Body of pancreas (tissue), 4 donors: ENCODE results near the gene OGFOD2. TPM values are rescaled to one million over a fixed set of nuclear protein-coding genes. Genes with fewer than 3 reads are reported as not detected.

Source experiments
- ATAC-seq: fragments of 150-250 bp; one replicate; pipeline ENCODE4 v1.9.1; 2016
- DNase-seq, 4 donors: peaks; one replicate each; pipeline ENCODE4 v3.0.0-alpha.2; 2019
- H3K27ac ChIP-seq, 4 donors: fragments of 200-600 bp; sonication (generic); 1 replicate in 3 of 4; 2 replicates in 1 of 4; pipeline versions ENCODE4 v1.5.1 to v1.6.1; 2016 to 2019; ENCODE audit warnings: mild to moderate bottlenecking in 1 of 4, mixed read lengths in 1 of 4, moderate library complexity in 1 of 4
- H3K27me3 ChIP-seq, 2 donors: fragments of 200-600 bp; sonication (generic); one replicate each; pipeline ENCODE4 v1.6.0; 2016; ENCODE audit warnings: mild to moderate bottlenecking in 1 of 2
- H3K36me3 ChIP-seq, 2 donors: fragments of 200-600 bp; sonication (generic); replicated peaks in 1 of 2; 2 replicates each; pipeline ENCODE4 v1.5.1; 2016; ENCODE audit warnings: low read depth in 2 of 2; ENCODE audit not compliant: insufficient read depth in 1 of 2
- H3K4me1 ChIP-seq: fragments of 200-600 bp; sonication (generic); one replicate; pipeline ENCODE4 v1.6.0; 2016
- H3K4me3 ChIP-seq, 2 donors: fragments of 200-600 bp; sonication (generic); 1 replicate in 1 of 2; 2 replicates in 1 of 2; pipeline ENCODE4 v1.5.1; 2016 to 2019
- H3K9me3 ChIP-seq, 3 donors: fragments of 200-600 bp; sonication (generic); 1 replicate in 2 of 3; 2 replicates in 1 of 3; pipeline ENCODE4 v1.5.1; 2016
- POLR2A ChIP-seq, 3 donors: fragments of 450-650 bp; IDR thresholded peaks; one replicate each; pipeline ENCODE4 v1.6.1; 2016; ENCODE audit warnings: antibody characterized with exemption in 3 of 3, mild to moderate bottlenecking in 2 of 3
- WGBS, 2 donors: methylation state at CpG; one replicate each; pipeline ENCODE4 v1.1.5; 2017; 5-methylcytosine and 5-hydroxymethylcytosine counted together
- intact Hi-C: fragments of 100-400 bp; cut with DNase I; formaldehyde crosslinking; loops from one replicate; pipeline ENCODE4 v1.15.1; 2023
- total RNA-seq, 2 donors: library from RNA; depleted of rRNA; stranded (reverse); fragments of >200 nt; gene quantifications; one replicate each; pipeline ENCODE4 v1.1.0, GENCODE V29; 2016
- TF ChIP-seq, protein P1 (sequence below), 7 experiments: fragments of 450-650 bp in 4 of 7; fragments of 200-600 bp in 3 of 7; sonication (generic) in 3 of 7; IDR thresholded peaks; one replicate each; pipeline ENCODE4 v1.5.1; 2016 to 2019; ENCODE audit warnings: antibody characterized with exemption in 7 of 7

OGFOD2 gene
- total RNA-seq, 2 donors from 2014 or later, result 8.6 to 25.4 TPM

DNA sequence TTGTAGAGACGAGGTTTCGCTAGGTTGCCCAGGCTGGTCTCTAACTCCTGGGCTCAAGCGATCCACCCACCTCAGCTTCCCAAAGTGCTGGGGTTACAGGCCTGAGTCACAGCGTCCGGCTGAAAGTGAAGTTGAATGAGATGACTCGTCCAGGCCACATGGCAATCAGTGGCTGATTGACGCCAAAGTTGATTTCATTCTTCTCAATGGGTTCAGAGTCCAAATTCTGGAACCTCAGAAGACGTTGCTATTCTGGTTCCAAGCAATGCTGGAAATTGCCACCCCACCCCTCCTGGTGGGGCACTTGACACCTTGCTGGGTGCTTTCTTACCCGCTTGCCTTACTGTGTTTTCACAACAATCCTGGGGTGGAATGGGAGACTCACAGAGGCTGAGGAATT, 23.6 kb upstream of the OGFOD2 start:
- no peaks in the 10 kb centered on the region for H3K36me3 ChIP-seq
- no peaks in the 10 kb centered on the region for H3K27me3 ChIP-seq
- no peak for TF ChIP-seq POLR2A (IDR thresholded peaks at IDR 0.05)
- TF ChIP-seq, protein P1, sequence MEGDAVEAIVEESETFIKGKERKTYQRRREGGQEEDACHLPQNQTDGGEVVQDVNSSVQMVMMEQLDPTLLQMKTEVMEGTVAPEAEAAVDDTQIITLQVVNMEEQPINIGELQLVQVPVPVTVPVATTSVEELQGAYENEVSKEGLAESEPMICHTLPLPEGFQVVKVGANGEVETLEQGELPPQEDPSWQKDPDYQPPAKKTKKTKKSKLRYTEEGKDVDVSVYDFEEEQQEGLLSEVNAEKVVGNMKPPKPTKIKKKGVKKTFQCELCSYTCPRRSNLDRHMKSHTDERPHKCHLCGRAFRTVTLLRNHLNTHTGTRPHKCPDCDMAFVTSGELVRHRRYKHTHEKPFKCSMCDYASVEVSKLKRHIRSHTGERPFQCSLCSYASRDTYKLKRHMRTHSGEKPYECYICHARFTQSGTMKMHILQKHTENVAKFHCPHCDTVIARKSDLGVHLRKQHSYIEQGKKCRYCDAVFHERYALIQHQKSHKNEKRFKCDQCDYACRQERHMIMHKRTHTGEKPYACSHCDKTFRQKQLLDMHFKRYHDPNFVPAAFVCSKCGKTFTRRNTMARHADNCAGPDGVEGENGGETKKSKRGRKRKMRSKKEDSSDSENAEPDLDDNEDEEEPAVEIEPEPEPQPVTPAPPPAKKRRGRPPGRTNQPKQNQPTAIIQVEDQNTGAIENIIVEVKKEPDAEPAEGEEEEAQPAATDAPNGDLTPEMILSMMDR (IDR thresholded peaks at IDR 0.05), result no peak
- H3K27ac ChIP-seq, result no peak overlapping the region
- ATAC-seq, result no peak
- no peak overlapping the region for H3K4me3 ChIP-seq
- intact Hi-C loops, result loop anchor here (5.0 kb wide), 1 partner anchor 164 kb away; no protein-coding TSS in a partner anchor
- H3K9me3 ChIP-seq, result no peaks in the 10 kb centered on the region
- no peak for DNase-seq
- peaks cover 10% of the 10 kb centered on the region for H3K4me1 ChIP-seq
- 66 to 78% methylated on average over 9 of the region's 9 CpGs for WGBS, 2 donors

DNA sequence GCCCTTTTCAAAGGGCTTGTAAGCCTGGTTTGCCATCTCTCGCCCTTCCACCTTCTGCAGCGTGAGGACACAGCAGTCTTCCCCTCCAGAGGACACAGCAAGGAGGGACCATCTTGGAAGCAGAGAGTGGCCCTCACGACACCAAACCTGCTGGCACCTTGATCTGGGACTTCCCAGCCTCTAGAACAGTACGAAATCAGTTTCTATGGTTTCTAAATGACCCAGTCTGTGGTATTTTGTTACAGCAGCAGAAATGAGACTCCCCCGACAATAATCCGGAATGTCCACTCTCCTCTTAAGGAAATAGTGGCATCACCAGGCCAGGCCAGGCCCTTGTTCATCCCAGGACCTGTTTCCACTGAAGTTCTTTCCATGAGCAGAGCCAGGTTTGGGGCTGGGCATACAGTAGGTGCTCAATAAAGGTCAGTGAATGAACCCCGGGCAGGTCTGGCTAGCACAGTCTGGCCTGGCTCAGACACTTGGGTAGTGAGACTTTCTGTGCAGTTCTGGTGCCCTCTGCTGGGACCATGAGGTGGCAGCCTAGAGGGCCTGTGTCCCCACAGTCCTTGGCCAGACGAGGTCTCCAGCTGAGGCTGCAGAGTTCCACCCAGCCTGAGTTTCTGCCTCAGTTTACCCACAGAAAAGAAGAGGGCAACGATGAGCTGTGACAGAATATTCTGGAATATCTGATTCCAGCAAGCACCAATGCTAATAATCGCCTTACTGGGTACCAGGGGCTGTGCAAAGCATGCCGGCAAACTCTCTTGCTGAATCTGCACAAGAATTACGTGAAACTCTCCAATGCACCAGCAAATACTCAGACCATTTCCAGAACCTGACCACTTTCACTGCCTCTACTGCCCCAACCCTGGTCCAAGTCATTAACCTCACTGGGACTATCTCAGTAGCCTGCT, 22.8 kb upstream of the OGFOD2 start:
- intact Hi-C loops, result loop anchor here (5.0 kb wide), 1 partner anchor 165 kb away; no protein-coding TSS in a partner anchor
- H3K4me3 ChIP-seq, result no peak overlapping the region
- H3K36me3 ChIP-seq, result no peaks in the 10 kb centered on the region
- H3K4me1 ChIP-seq, result peaks cover 2% of the 10 kb centered on the region
- 61 to 67% methylated on average over 9 to 12 of the region's 12 CpGs for WGBS, 2 donors
- no peak overlapping the region for H3K27ac ChIP-seq
- peak; percentile 94 for ATAC-seq
- peak; percentile 83 to 86 (median 84) for DNase-seq
- TF ChIP-seq, protein P1 (IDR thresholded peaks at IDR 0.05), result peak; percentile 87 to 94 (median 90)
- TF ChIP-seq POLR2A (IDR thresholded peaks at IDR 0.05), result no peak
- H3K9me3 ChIP-seq, result no peaks in the 10 kb centered on the region
- no peaks in the 10 kb centered on the region for H3K27me3 ChIP-seq

DNA sequence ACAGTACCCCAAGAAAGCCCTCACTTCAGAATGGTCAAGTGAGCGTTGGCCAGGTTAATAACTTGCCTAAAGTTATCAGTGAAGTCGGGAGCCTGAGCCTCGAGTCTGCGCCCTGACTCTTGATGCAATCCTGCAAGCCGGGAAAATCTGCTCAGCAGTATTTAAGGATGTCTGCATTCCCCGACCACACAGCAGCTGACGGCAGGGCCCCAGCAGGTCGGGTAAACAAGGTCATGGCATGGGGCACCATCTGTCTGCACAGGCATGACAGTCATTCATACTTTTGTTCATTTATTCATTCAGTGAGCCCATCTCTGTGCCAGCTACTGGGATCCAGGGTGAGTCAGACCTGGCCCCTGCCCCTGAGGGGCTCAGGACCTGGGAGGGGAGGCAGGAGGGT, 19.9 kb upstream of the OGFOD2 start:
- 60% methylated on average over 8 of the region's 8 CpGs; no CpG with 5 or more reads in 1 of the 2 donors for WGBS, 2 donors

DNA sequence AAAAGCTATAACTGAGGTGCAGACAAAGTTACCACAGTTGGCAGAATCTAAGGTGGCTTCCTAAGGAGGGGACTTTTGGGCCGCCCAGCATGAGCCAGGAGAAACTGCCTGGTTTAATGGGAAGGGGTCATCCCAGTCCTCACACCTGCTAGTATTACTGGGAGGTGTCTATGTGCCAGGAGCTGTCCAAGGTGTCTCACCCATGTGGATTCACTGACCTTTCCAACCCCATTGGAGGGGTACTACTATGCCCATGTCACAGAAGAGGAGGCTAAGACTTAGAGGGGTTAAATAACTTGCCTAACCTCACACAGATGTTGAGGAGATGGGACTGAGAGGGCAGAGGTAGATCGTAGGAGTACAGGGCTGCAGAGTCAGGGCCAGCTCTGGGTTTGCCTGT, 19.0 kb upstream of the OGFOD2 start:
- no peak overlapping the region for H3K27ac ChIP-seq
- no peaks in the 10 kb centered on the region for H3K36me3 ChIP-seq
- ATAC-seq (no peak), DNase-seq (no peak)
- WGBS, 2 donors, result 67 to 91% methylated on average over 2 of the region's 2 CpGs
- no peak for TF ChIP-seq POLR2A (IDR thresholded peaks at IDR 0.05)
- TF ChIP-seq, protein P1 (IDR thresholded peaks at IDR 0.05), result no peak
- intact Hi-C loops, result no loop called here
- no peaks in the 10 kb centered on the region for H3K9me3 ChIP-seq
- H3K4me1 ChIP-seq, result no peaks in the 10 kb centered on the region
- H3K27me3 ChIP-seq, result no peaks in the 10 kb centered on the region
- H3K4me3 ChIP-seq, result no peak overlapping the region

More for the DNA sequence above, 19.9 kb upstream of the OGFOD2 start:
- no peak for TF ChIP-seq POLR2A (IDR thresholded peaks at IDR 0.05)
- TF ChIP-seq, protein P1 (IDR thresholded peaks at IDR 0.05), result no peak
- Histone ChIP-seq H3K27ac (no peak overlapping the region), H3K9me3 (no peaks in the 10 kb centered on the region), H3K36me3 (no peaks in the 10 kb centered on the region), H3K4me3 (no peak overlapping the region), H3K27me3 (no peaks in the 10 kb centered on the region), H3K4me1 (no peaks in the 10 kb centered on the region)
- intact Hi-C loops, result no loop called here
- no peak for ATAC-seq
- no peak for DNase-seq
